Colonic mucosa (tissue), 4 donors: Measurements from ENCODE around the gene HOXB3. TPM values are rescaled to one million over a fixed set of nuclear protein-coding genes. Genes with fewer than 3 reads are reported as not detected.
A peak's percentile ranks its signal among the peaks of the same experiment; 100 is the strongest.

Source experiments
- DNase-seq: peaks from one replicate; pipeline ENCODE4 v3.0.0-alpha.2; 2020
- H3K27ac ChIP-seq: fragments of 200-600 bp; one replicate; pipeline ENCODE4 v1.8.0; 2021
- H3K27me3 ChIP-seq: fragments of 200-600 bp; one replicate; pipeline ENCODE4 v1.8.0; 2021
- H3K36me3 ChIP-seq: fragments of 200-600 bp; one replicate; pipeline ENCODE4 v1.8.0; 2021
- H3K4me1 ChIP-seq: fragments of 200-600 bp; one replicate; pipeline ENCODE4 v1.8.0; 2021; ENCODE audit warnings: mild to moderate bottlenecking
- H3K4me3 ChIP-seq: fragments of 200-600 bp; one replicate; pipeline ENCODE4 v1.8.0; 2021
- H3K9ac ChIP-seq, 2 donors: one replicate each; pipeline ENCODE4 v1.7.0; 2013; ENCODE audit warnings: control low read depth in 2 of 2, low read depth in 2 of 2, low read length in 2 of 2
- H3K9me3 ChIP-seq: fragments of 200-600 bp; one replicate; pipeline ENCODE4 v1.8.0; 2021
- intact Hi-C: fragments of 100-400 bp; cut with DNase I; formaldehyde crosslinking; loops from one replicate; pipeline ENCODE4 v1.14.1; 2022
- total RNA-seq, 2 donors: library from RNA; stranded (reverse); fragmentation: NEBNext Ultra II Directional in 1 of 2; extraction: Animal tissue kit (Norgen Biotek cat#: 25700) in 1 of 2; gene quantifications; one replicate each; pipeline ENCODE4 v1.2.1, GENCODE V29; 2021
- TF ChIP-seq, protein P1 (sequence below): fragments of 200-600 bp; IDR thresholded peaks from one replicate; pipeline ENCODE4 v1.8.0; 2022; ENCODE audit warnings: antibody characterized with exemption, mild to moderate bottlenecking
- donor health status: healthy.
- donor health status: DM: no; HTN: no; CAD: no.
- donor health status: DM: no; HTN: no; CAD: no.

HOXB3 gene
- total RNA-seq, 2 donors from 2014 or later: 17.4 to 31.8 TPM

- Histone ChIP-seq H3K27ac (peak overlapping the region; percentile 70), H3K9me3 (no peaks in the 10 kb centered on the region), H3K27me3 (peaks cover 3% of the 10 kb centered on the region), H3K36me3 (no peaks in the 10 kb centered on the region), H3K9ac (peak overlapping the region; percentile 13 to 67), H3K4me1 (peaks cover 23% of the 10 kb centered on the region), H3K4me3 (no peak overlapping the region)
- TF ChIP-seq, protein P1, sequence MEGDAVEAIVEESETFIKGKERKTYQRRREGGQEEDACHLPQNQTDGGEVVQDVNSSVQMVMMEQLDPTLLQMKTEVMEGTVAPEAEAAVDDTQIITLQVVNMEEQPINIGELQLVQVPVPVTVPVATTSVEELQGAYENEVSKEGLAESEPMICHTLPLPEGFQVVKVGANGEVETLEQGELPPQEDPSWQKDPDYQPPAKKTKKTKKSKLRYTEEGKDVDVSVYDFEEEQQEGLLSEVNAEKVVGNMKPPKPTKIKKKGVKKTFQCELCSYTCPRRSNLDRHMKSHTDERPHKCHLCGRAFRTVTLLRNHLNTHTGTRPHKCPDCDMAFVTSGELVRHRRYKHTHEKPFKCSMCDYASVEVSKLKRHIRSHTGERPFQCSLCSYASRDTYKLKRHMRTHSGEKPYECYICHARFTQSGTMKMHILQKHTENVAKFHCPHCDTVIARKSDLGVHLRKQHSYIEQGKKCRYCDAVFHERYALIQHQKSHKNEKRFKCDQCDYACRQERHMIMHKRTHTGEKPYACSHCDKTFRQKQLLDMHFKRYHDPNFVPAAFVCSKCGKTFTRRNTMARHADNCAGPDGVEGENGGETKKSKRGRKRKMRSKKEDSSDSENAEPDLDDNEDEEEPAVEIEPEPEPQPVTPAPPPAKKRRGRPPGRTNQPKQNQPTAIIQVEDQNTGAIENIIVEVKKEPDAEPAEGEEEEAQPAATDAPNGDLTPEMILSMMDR: no peak
- intact Hi-C loops: no loop called here
- DNase-seq: no peak
These were observed 10.1 kb downstream of the HOXB3 start for GRCh38 chr17:48579760-48580554.

DNA sequence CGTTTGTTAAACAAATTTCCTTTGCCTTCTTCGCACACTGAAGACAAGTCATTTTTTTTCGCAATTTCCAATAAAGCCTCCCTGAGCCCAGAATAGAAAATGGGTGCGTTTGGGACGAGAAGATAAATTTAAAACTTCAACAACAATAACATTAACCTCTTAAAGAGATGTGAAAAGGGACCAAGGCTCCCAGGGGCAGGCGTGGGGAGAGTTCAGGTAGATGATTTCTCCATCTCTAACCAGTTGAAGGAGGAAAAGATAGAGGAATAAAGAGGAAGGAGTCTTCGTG lies 10.6 kb downstream of the HOXB3 start:
- Histone ChIP-seq H3K4me1 (peaks cover 22% of the 10 kb centered on the region), H3K27me3 (peaks cover 3% of the 10 kb centered on the region), H3K36me3 (no peaks in the 10 kb centered on the region), H3K27ac (peak overlapping the region; percentile 70), H3K9ac (peak overlapping the region; percentile 13 to 81), H3K4me3 (no peak overlapping the region), H3K9me3 (no peaks in the 10 kb centered on the region)
- TF ChIP-seq, protein P1: no peak
- intact Hi-C loops: no loop called here
- DNase-seq: no peak

DNA sequence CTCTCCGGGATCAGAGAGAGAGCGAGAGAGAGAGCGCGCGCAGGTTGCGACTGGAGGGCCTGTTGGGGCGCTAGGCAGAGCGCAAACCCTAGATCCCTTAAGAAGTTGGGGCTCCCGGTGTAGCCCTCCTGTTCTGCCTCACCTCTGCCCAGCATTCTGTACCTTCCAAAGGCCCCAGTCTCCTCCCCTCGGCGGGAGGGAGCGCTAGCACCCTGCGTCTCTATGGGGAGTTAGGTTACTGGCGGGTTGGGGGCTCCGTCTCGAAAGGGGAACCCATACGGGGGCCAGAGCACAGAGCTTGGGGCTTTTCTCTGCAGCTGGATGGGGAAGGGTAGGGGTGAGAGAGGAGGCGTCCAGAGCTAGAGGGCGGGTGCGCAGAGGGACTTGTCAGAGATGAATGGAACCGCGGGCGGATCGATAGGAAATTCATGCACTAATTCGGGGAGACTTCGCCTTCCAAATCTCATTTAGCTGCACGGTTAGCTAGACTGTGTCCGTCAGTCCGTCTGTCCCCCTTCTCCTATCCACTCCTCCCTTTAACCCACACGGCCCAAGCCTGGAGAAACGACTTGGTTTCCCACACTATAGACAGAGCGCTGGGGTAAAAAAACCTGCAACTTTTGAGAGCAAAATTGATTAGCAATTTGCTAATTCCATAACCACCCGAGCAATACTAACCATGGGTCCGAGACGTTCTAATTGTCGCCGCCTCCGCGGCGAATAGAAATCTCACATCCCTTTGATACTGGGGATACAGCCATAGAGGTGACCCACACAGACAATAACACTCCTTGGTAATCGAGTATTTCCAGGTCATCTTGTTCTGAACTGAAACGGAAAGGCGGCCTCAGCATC lies 11.2 kb downstream of the HOXB3 start:
- Histone ChIP-seq H3K27me3 (peaks cover 3% of the 10 kb centered on the region), H3K27ac (peak overlapping the region; percentile 70), H3K4me1 (peaks cover 22% of the 10 kb centered on the region), H3K9me3 (no peaks in the 10 kb centered on the region), H3K4me3 (peak overlapping the region; percentile 35), H3K9ac (peak overlapping the region; percentile 71 to 81), H3K36me3 (no peaks in the 10 kb centered on the region)
- DNase-seq: no peak
- intact Hi-C loops: no loop called here
- TF ChIP-seq, protein P1: no peak

DNA sequence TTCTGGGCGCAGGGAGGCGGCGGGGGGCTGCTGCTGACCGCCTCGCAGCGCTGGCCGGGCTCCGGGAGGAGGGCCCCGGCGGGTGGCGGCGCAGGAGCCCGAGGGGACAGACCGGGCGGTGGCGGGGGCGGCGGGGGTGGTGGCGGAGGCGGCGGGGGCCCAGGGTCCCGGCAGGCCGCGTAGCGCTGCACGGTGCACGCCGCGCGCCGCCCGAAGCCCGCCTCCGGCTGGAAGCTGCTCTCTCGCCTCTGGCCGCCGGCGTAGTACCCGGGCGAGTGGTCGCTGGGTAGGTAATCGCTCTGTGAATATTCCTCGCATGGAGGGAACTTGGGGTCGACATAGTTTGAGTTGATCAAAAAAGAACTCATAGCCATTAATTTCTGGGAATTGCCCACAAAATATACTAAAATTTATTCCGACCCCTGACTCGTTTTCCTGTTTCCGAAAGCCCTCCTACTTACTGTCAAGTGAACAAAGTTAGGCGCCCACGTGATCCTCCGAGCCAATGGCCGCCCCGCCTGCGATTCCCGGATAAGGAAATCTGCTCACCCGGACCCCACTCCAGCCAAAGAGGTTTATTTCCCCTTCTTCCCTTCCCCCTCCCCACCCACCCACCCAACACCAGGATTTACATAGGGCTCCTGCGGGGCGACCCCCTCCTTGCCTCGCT lies 12.0 kb downstream of the HOXB3 start, which contains the start of gene HOXB4:
TSS of gene HOXB4 (minus strand) at position 405 of the 670 bp plus-strand sequence. CDS start at position 374, 31 bp downstream.
- peaks cover 22% of the 10 kb centered on the region for H3K4me1 ChIP-seq
- H3K9ac ChIP-seq: peak within 1 kb of the TSS; percentile 71 to 81
- no peaks in the 10 kb centered on the region for H3K36me3 ChIP-seq
- peak; percentile 86 for DNase-seq
- H3K27me3 ChIP-seq: peaks cover 3% of the 10 kb centered on the region
- H3K27ac ChIP-seq: peak within 1 kb of the TSS; percentile 70
- peak within 1 kb of the TSS; percentile 35 for H3K4me3 ChIP-seq
- intact Hi-C loops: no loop called here
- H3K9me3 ChIP-seq: no peaks in the 10 kb centered on the region
- TF ChIP-seq, protein P1: no peak

DNA sequence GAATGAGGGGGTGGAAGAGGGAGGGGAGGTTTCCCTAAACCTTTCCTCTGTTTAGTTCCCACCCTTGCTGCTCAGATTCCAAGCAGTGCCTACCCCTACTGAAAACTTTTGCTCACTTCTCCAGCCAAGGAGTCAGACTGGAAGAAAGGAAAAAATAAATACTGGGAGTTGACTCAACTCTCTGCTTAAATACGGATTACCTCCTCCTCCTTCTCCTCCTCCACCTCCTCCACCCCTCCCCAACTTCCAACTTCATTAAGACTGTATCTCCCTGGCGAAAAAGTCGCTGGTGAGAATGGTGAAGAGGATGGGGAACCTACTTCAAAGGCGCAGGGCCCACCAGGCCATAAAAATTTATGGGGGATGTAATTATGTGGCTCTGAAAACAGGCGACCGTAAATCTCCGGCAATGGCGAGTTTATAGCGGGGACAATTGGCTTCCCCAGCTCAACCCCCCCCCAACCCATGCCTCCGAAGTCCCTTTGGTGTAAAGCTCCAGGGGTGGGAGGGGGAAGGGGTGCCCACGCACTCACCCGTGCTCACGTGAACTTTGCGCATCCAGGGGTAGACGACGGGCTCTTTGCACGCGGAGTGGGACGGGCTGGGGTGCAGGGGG lies 12.6 kb downstream of the HOXB3 start:
- no peaks in the 10 kb centered on the region for H3K36me3 ChIP-seq
- H3K4me3 ChIP-seq: peak overlapping the region; percentile 35
- peak; percentile 63 for DNase-seq
- H3K9ac ChIP-seq: peak overlapping the region; percentile 66 to 76
- intact Hi-C loops: no loop called here
- peak overlapping the region; percentile 70 for H3K27ac ChIP-seq
- H3K27me3 ChIP-seq: peaks cover 3% of the 10 kb centered on the region
- TF ChIP-seq, protein P1: no peak
- H3K4me1 ChIP-seq: peaks cover 22% of the 10 kb centered on the region
- H3K9me3 ChIP-seq: no peaks in the 10 kb centered on the region
